ENCODE measurements around the gene ANP32A.

ANP32A gene

GRCh38 chr15:68819495-68820294 is 1.0 kb downstream of the ANP32A start:
- DNase-seq: peak; percentile 47

- DNase-seq: peak; percentile 45
Observed at GRCh38 chr15:68818769-68819494, 1.8 kb downstream of the ANP32A start.

GRCh38 chr15:68818066-68818768 is 2.5 kb downstream of the ANP32A start:
- DNase-seq: peak; percentile 95

DNA sequence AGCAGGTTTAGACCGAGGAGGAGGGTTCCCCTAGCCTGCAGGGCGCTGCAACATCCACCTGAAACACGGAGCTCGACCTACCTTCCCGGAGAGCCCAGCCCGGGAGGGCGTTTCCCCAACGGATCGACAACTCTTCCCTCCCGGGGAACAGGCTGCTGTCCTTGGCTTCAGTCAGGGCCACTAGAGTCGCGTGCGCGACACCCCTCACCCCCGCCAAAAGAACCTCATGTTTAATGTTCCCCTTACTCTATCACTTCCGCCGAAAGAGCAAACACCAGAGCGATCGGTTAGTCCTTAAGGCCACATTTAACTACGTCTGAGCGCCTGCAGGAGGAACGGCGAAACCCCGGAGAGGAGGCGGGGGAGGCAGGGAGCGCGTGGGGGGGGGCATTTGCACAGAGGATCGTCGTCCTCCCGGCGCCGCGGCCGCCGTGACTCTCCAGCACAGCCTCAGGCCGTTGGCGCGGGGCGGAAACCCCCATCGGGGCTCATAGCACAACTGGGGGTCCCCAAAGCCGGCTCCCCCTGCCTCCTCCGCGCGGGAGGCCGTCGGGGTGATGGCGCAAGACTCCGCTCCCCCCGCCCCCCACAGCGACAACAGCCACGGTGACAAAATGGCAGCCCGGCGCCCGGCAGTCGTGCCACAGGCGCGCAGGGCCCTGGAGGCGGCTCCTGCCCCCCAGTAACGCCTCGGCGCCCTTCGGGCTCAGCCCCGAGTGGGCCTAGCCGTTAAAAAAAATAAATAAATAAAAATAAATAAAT is 3.2 kb downstream of the ANP32A start:
- peak; percentile 79 for DNase-seq

- DNase-seq: no peak
Observed at GRCh38 chr15:68816795-68817303, 3.8 kb downstream of the ANP32A start.

GRCh38 chr15:68816158-68816557 is 4.5 kb downstream of the ANP32A start:
- DNase-seq: no peak

- no peak for DNase-seq
Observed at GRCh38 chr15:68815598-68815997, 5.1 kb downstream of the ANP32A start.

DNA sequence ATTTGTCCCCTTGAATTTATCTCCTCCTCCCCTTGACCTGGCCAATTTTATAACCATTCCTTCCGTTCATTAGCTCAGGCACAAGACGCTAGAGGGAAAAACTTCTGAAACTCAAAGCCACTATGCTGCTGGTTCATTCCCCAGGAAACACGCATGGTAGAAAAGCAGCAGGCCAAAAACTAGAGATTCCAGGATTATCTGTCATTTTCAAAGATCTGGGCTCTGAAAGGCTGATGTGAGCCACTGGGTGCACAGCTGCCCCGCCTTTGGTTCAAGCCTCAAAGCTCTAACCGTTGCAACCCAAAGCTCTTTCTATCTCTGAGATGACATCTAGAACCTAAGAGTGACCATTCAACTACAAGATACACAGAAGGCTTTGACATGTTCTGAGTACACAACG is 6.1 kb downstream of the ANP32A start:
- DNase-seq: no peak

DNA sequence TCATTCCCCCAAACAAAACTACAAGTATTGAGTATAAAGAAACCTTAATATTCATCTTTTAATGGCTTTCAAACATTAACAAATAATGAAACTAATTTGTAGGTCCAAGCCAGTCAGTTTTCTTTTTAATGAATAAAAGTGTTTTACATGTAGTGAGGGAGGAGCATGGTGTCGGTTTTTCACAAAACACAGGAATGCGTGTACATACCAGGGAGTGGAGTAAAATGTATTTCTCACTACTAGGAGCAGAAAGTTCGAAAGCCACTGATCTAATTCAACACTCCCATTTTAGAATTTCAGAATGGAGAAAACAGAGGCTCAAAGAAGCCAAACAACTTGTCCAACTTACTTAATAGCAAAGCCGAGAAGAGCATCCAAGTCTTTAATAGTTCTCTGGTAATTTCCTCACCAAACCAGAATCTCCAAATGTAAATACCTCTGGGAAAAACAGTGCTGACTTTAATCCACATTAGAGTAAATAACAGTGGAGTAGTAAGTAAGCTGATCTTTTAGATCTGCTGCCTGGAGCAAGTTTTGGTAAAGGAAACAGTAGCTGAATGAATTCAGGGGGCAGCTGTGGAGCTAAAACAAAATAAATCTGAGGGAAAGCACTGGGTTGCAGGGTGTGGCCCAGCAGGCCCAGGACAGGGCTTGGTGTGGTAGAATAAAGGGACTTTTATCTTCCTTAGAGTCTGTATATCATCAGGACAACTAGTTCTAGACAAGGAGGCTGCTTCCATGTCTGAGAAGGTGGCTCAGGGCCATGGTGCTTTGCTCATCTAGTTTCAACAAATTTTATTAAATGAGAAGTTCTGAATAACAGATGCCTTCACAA is 7.9 kb downstream of the ANP32A start:
- no peak for DNase-seq

DNA sequence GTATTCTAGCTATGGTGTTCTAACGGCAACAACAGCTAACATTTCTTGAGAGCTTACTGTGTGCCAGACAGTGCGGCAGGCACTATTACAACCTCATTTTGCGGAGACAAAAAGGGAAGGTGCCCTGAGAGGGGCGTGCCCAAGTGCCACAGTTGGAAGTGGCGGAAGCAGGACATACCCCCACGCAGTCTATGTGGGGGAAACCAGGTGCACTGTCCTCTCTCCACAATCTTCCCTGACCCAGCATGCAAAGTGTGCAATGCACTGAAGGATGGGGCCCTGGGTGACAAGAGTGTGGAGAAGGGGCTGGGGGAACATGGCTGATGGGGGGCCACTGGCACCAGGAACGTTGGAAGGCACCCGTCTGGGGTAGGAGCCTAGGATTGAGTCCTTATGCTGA is 8.6 kb downstream of the ANP32A start:
- no peak for DNase-seq

DNA sequence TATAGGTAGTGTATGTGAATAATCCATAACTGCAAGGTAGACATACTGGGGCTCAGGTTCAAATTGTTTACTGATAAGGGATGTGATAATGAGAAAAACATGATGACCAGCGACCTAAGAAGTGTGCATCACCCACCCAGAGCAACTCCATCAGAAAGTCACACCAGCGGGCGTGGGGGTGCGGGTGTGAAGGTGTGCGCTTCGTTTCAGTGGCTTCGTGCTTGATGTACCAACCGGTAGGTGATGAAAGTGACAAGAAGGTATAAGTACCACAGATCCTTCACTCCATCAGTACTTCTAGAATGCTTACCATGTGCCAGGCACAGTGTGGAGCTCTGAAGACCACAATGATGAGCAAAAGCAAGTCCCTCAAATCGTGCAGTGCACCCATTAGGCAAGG is 11.2 kb downstream of the ANP32A start:
- DNase-seq: no peak

GRCh38 chr15:68808770-68809169 is 11.9 kb downstream of the ANP32A start:
- DNase-seq: no peak

GRCh38 chr15:68808091-68808490 is 12.6 kb downstream of the ANP32A start:
- DNase-seq: no peak

DNA sequence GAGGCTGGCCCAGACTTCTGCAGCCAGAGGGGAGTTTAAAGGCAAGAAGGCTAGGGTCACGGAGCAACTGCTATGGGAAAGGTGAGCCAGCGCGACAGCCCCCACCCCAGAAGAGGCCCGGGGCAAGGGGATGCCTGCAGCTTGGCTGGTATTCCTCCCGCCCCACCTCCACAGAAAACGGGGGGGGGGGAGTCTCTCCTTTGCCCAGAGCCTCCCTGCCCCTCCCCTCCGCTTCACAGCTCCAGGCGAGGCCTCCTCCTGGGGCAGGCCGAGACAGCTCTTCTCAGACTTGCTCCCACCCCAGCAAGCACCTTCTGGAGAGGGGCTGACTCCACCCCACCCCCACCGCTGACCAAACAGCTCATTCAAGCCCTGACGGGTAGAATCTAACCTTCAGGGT is 13.4 kb downstream of the ANP32A start:
- DNase-seq: no peak

- no peak for DNase-seq
Observed at GRCh38 chr15:68806220-68807060, 14.3 kb downstream of the ANP32A start.

GRCh38 chr15:68802373-68802772 is 18.3 kb downstream of the ANP32A start:
- DNase-seq: no peak

DNA sequence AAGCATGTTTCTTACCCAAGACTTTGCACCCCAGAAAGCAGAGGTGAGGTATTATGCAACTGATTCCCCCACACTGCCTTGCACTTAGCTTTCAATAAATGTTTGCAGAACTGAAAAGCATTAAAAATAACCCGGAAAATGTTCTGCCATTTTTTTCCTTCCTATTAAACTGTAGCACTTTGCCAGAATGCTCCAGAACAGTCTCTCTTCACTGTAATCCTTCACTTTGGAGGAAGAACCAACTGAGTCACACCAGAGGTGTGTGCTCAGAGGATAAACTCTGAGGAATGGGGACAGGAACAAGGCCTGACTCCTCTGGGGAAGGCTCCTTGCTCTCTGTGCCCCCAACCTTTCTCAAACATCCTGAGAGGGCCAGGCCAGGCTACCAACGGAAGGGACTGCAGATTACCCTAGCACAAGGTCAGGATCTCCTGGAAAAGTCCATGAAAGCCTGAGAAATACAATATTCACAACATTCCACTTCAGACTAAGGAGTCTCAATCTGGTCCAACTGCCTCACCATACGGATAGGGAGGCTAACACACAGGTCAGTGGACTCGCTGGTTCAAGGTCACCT is 19.0 kb downstream of the ANP32A start:
- DNase-seq: no peak

- no peak for DNase-seq
Observed at GRCh38 chr15:68800875-68801274, 19.8 kb downstream of the ANP32A start.

GRCh38 chr15:68798346-68799094 is 22.2 kb downstream of the ANP32A start:
- no peak for DNase-seq

All from NCI-H1105 (cell line).